Activated CD8-positive, alpha-beta T cell treated with anti-CD3 and anti-CD28 coated beads for 36 hours (primary cell): Measurements from ENCODE around the gene FRMD6. TPM values are rescaled to one million over a fixed set of nuclear protein-coding genes. Genes with fewer than 3 reads are reported as not detected.
A peak's percentile ranks its signal among the peaks of the same experiment; 100 is the strongest.

ENCODE experiments used
- ATAC-seq: fragments of 200-7000 bp; cut with Tn5 transposase; one replicate; pipeline ENCODE4 v1.10.0; 2021; ENCODE audit warnings: mild to moderate bottlenecking, moderate library complexity
- CTCF ChIA-PET: fragments of 350-600 bp; sonication (Branson Sonifier 250); formaldehyde crosslinking; loops from one replicate; lab custom pipeline; 2021; ENCODE audit warnings: antibody characterized with exemption; lab: Charles Lee
- POLR2A ChIA-PET: fragments of 350-600 bp; sonication (Branson Sonifier 250); formaldehyde crosslinking; loops from one replicate; lab custom pipeline; 2021; ENCODE audit warnings: antibody characterized with exemption; lab: Charles Lee
- DNase-seq: peaks from one replicate; pipeline ENCODE4 v3.0.0-alpha.2; 2020
- H3K27ac Mint-ChIP-seq: one replicate; pipeline ENCODE4 v1.8.0; 2021; ENCODE audit warnings: mild to moderate bottlenecking, mixed read lengths
- H3K27me3 Mint-ChIP-seq: one replicate; pipeline ENCODE4 v1.8.0; 2021; ENCODE audit warnings: mixed read lengths
- H3K36me3 Mint-ChIP-seq: one replicate; pipeline ENCODE4 v1.8.0; 2021; ENCODE audit warnings: low read depth, mixed read lengths
- H3K4me1 Mint-ChIP-seq: one replicate; pipeline ENCODE4 v1.8.0; 2021; ENCODE audit warnings: low read depth, mixed read lengths
- H3K4me3 Mint-ChIP-seq: one replicate; pipeline ENCODE4 v1.8.0; 2021; ENCODE audit warnings: mild to moderate bottlenecking, moderate library complexity, mixed read lengths
- H3K9me3 Mint-ChIP-seq: one replicate; pipeline ENCODE4 v1.8.0; 2021; ENCODE audit warnings: mixed read lengths
- intact Hi-C: fragments of 100-400 bp; cut with micrococcal nuclease; formaldehyde crosslinking; loops from one replicate; pipeline ENCODE4 v1.10.0; 2022
- total RNA-seq, 2 experiments: library from RNA; stranded (reverse); gene quantifications; one replicate each; pipeline ENCODE4 v1.2.3, GENCODE V29; 2021
- TF ChIP-seq, protein P1 (sequence below): fragments of 200-600 bp; IDR thresholded peaks from one replicate; pipeline ENCODE4 v1.8.0; 2022; ENCODE audit warnings: antibody characterized with exemption, mild to moderate bottlenecking

Gene FRMD6
- total RNA-seq, 2 experiments from 2014 or later: 2.7 to 4.9 TPM

DNA sequence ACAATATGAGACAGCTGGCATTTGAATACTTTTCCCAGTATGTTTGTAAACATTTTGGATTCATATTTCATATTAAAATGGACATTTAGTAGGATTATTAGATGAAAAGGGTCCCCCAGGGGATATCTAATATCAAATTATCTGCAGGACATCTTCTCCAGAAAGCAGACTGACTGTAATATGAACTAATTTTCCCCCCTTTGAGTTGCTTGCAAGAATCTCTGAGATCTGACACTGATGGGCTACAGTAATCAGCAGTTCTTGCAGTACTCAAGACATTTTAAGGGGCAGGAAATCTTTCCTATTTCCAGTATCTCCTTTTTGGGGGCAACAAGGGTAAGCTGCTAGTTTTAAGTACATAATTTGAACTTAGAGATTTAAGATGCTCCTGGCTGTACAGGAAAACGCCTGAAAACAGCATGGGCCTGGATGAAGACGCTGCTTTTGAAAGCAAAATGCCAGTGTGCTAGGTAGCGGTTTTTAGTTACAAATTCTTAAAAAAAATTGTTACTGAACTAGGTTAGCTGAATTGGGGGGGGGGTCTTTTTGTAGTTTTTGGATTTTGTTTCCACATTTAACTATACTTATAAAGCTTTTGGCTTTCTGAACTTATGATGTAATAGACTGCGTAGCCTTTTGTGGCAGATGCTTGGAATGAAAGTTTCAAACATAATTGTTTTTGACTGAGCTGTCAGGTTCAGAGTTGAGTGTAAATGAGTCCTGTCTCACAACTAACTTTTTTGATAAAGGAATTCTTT lies 2.2 kb downstream of the FRMD6 start:
- Mint-ChIP-seq H3K4me1 (peaks cover 23% of the 10 kb centered on the region), H3K4me3 (no peak overlapping the region), H3K27ac (no peak overlapping the region), H3K9me3 (no peaks in the 10 kb centered on the region), H3K27me3 (peaks cover 36% of the 10 kb centered on the region), H3K36me3 (no peaks in the 10 kb centered on the region)
- CTCF ChIA-PET: interaction anchor here (0.9 to 3.6 kb wide), 7 partner anchors 9 to 285 kb away, joined by 3 to 27 read pairs (median 4); no protein-coding TSS in a partner anchor
- no peak for DNase-seq
- no peak for ATAC-seq
- TF ChIP-seq, protein P1, sequence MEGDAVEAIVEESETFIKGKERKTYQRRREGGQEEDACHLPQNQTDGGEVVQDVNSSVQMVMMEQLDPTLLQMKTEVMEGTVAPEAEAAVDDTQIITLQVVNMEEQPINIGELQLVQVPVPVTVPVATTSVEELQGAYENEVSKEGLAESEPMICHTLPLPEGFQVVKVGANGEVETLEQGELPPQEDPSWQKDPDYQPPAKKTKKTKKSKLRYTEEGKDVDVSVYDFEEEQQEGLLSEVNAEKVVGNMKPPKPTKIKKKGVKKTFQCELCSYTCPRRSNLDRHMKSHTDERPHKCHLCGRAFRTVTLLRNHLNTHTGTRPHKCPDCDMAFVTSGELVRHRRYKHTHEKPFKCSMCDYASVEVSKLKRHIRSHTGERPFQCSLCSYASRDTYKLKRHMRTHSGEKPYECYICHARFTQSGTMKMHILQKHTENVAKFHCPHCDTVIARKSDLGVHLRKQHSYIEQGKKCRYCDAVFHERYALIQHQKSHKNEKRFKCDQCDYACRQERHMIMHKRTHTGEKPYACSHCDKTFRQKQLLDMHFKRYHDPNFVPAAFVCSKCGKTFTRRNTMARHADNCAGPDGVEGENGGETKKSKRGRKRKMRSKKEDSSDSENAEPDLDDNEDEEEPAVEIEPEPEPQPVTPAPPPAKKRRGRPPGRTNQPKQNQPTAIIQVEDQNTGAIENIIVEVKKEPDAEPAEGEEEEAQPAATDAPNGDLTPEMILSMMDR: no peak
- POLR2A ChIA-PET: interaction anchor here (2.2 kb wide), 1 partner anchor 558 kb away, joined by 6 read pairs; the partner anchor contains the start of gene TRIM9
- intact Hi-C loops: no loop called here

DNA sequence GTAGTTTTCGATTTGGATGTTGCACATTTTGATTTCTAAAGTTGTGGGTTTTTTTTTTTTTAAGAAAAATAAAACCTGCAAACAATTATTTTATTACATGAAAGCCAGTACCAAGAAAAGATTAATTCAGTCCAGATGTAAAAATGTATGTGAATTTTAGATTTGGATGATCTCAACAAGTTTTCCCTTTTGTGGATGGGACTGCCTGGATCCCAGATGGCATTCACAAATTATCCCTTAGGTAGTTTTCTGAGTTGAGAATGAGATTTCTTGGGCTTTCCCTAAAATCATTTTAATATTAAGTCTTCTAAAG lies 2.8 kb downstream of the FRMD6 start:
- ATAC-seq: no peak
- Mint-ChIP-seq H3K4me1 (peaks cover 23% of the 10 kb centered on the region), H3K27me3 (peaks cover 36% of the 10 kb centered on the region), H3K4me3 (no peak overlapping the region), H3K27ac (no peak overlapping the region), H3K9me3 (no peaks in the 10 kb centered on the region), H3K36me3 (no peaks in the 10 kb centered on the region)
- POLR2A ChIA-PET: no interaction called here
- intact Hi-C loops: no loop called here
- CTCF ChIA-PET: interaction anchor here (3.6 kb wide), 1 partner anchor 123 kb away, joined by 27 read pairs; no protein-coding TSS in a partner anchor
- no peak for DNase-seq
- TF ChIP-seq, protein P1: no peak

DNA sequence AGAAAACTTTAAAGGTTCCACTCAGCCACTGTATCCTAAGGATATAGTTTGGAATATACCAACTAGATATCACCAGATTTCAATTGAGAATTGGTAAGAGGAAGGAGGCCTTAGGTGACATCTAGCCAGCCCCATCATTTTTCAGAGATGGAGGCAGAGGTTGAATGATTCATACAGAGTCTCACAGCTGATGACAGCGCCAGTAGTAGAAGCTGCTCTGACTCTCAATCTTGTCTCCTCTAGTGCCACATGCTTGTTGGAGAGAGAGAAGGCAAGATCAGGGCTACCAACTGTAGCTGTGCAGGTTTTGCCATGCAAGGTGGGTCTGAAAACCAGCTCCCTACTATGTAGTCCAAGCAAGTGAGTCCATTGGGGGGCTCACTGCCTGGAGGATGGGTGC lies 6.1 kb downstream of the FRMD6 start:
- DNase-seq (peak; percentile 14), ATAC-seq (peak; percentile 61)
- ChIA-PET POLR2A (no interaction called here), CTCF (no interaction called here)
- TF ChIP-seq, protein P1: no peak
- H3K36me3 Mint-ChIP-seq: no peaks in the 10 kb centered on the region
- intact Hi-C loops: no loop called here
- peaks cover 36% of the 10 kb centered on the region for H3K27me3 Mint-ChIP-seq
- H3K4me1 Mint-ChIP-seq: peaks cover 14% of the 10 kb centered on the region
- no peaks in the 10 kb centered on the region for H3K9me3 Mint-ChIP-seq
- H3K27ac Mint-ChIP-seq: no peak overlapping the region
- H3K4me3 Mint-ChIP-seq: no peak overlapping the region

DNA sequence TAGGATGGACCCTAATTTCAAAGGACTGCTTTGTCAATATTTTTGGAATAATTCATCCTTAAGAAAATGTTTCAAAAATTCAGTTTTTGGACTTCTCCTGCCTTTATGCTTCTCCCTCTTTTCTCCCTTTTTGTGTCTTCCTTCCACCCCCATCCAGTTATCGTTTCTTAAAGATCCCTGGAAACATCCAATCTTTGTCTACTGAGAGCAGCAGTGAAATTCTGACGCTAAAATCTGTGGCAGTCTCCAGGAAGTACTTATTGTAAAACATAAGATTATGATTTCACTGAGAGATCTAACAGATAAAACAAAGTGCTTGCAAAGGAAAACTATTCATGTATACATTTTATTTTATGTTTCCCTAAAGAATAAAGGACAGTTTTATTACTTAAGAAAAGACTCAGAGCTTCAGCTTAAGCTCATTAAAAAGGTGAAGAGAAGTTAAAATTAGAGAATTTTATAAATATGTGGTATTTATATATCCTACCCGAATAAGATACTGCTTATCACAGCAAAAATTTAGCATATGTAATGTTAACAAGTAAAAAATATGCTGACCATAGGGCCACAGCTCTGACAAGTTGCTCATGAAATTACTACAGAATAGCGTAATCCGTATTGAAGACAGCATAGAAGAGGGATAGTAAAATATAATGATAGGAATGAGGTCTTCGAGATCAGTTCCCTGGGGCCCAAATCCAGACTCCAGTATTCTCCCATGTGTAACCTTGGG lies 6.9 kb downstream of the FRMD6 start:
- Mint-ChIP-seq H3K27me3 (peaks cover 32% of the 10 kb centered on the region), H3K4me1 (peaks cover 5% of the 10 kb centered on the region), H3K27ac (no peak overlapping the region), H3K9me3 (no peaks in the 10 kb centered on the region), H3K36me3 (no peaks in the 10 kb centered on the region), H3K4me3 (no peak overlapping the region)
- intact Hi-C loops: no loop called here
- TF ChIP-seq, protein P1: no peak
- DNase-seq (no peak), ATAC-seq (no peak)
- POLR2A ChIA-PET: no interaction called here
- CTCF ChIA-PET: interaction anchor here (0.7 to 1.0 kb wide), 2 partner anchors 66 to 375 kb away, joined by 3 read pairs; no protein-coding TSS in a partner anchor

DNA sequence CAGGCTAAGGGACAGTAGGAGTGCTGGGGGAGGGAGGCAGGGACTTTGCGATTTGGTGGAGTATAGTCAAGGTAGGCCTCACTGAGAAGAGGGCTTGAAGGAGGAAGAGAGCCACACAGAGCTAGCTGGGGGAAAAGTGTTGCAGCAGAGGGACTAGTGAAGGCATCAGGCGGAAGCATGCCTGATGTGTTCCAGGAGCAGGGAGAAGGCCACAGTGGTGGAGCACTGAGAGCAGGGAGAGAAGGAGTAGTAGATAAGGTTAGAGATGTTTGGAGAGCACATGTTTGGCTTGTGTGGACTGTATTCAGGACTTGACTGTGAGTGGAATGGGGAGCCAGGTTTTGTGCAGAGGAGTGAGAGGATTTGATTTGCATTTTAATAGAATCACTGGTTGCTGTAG lies 9.0 kb downstream of the FRMD6 start:
- ChIA-PET POLR2A (no interaction called here), CTCF (no interaction called here)
- TF ChIP-seq, protein P1: no peak
- H3K27me3 Mint-ChIP-seq: peaks cover 22% of the 10 kb centered on the region
- intact Hi-C loops: no loop called here
- H3K36me3 Mint-ChIP-seq: no peaks in the 10 kb centered on the region
- H3K9me3 Mint-ChIP-seq: no peaks in the 10 kb centered on the region
- H3K4me3 Mint-ChIP-seq: no peak overlapping the region
- DNase-seq (no peak), ATAC-seq (no peak)
- H3K27ac Mint-ChIP-seq: no peak overlapping the region
- no peaks in the 10 kb centered on the region for H3K4me1 Mint-ChIP-seq
